HG03108 (cell line): ENCODE measurements around the gene RGS8.

ENCODE experiments used
- ATAC-seq: cut with Tn5 transposase; IDR thresholded peaks from one replicate; pipeline ENCODE4 v1.9.1; 2021; ENCODE audit warnings: moderate library complexity; ENCODE audit not compliant: unreplicated experiment

Gene RGS8

GRCh38 chr1:182674346-182675246, 9.8 kb downstream of the RGS8 start:
- ATAC-seq: no peak

- ATAC-seq: no peak
Measured at GRCh38 chr1:182672487-182672836, 11.9 kb downstream of the RGS8 start.

- no peak for ATAC-seq
Measured at GRCh38 chr1:182671750-182672486, 12.5 kb downstream of the RGS8 start.

GRCh38 chr1:182670032-182670749, 14.2 kb downstream of the RGS8 start:
- ATAC-seq: no peak

GRCh38 chr1:182669266-182669665, 15.1 kb downstream of the RGS8 start:
- ATAC-seq: no peak

GRCh38 chr1:182668521-182669054, 15.8 kb downstream of the RGS8 start:
- no peak for ATAC-seq

GRCh38 chr1:182667848-182668505, 16.4 kb downstream of the RGS8 start:
- no peak for ATAC-seq

- ATAC-seq: no peak
Measured at GRCh38 chr1:182666706-182667105, 17.7 kb downstream of the RGS8 start.

- ATAC-seq: no peak
Measured at GRCh38 chr1:182664296-182664695, 20.1 kb downstream of the RGS8 start.

GRCh38 chr1:182662956-182663355, 21.4 kb downstream of the RGS8 start:
- ATAC-seq: no peak

GRCh38 chr1:182662121-182662890, 22.1 kb downstream of the RGS8 start:
- ATAC-seq: no peak

- ATAC-seq: no peak
Measured at GRCh38 chr1:182658055-182658454, 26.3 kb downstream of the RGS8 start.

- no peak for ATAC-seq
Measured at GRCh38 chr1:182656842-182657397, 27.5 kb downstream of the RGS8 start.

GRCh38 chr1:182653986-182654385, 30.4 kb downstream of the RGS8 start:
- ATAC-seq: no peak

- ATAC-seq: no peak
Measured at GRCh38 chr1:182652933-182653332, 31.5 kb downstream of the RGS8 start.

- ATAC-seq: no peak
Measured at GRCh38 chr1:182651339-182651724, 33.1 kb downstream of the RGS8 start.

GRCh38 chr1:182650678-182651338, 33.6 kb downstream of the RGS8 start:
- ATAC-seq: no peak

- ATAC-seq: no peak
Measured at GRCh38 chr1:182649041-182649440, 35.3 kb downstream of the RGS8 start.

- no peak for ATAC-seq
Measured at GRCh38 chr1:182646739-182647138, 37.6 kb downstream of the RGS8 start.
